Raji (cell line): ENCODE measurements around the gene RXRA.

ENCODE experiments used
- POLR2A ChIP-seq: IDR thresholded peaks from 2 replicates; pipeline ENCODE4 v1.6.1; 2011; ENCODE audit warnings: low read depth, low read length, control low read depth; ENCODE audit not compliant: insufficient read depth

Gene RXRA

DNA sequence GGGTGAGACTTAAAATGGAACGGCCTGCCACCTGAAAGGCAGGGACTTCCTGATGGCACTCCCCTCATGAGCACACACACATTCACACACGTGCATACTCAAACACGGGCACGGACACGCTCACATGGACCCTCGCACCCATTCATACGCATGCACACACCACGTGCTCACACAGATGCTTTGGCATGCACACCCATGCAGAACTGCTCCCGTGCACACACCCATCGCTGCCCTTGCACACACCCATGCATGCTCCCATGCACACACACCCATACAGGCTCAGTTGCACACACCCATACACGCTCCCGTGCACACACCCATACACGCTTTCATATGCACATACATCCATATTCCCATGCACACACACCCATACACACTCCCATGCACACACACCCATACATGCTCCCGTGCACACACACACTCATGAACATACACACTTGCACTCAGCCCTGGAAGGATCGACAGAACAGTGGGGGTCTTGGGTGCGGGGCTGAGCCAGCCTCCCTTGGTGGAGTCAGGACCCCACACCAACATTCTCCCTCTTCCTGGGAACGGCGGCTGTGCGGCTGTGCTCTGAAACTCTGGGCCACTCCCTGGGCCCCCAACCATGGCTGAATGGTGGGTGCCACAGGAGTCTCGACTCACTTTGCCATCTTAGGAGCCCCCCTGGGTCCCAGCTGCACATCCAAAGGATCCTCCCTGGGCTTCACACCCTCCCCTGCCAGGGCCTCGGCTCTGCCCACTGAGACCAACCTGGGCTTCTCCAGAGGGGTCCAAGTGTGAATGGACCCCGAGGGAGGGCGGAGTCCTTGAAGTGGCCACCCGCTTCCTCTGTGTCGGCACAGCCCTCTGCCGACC is 115.2 kb downstream of the RXRA start:
- no peak for TF ChIP-seq POLR2A

DNA sequence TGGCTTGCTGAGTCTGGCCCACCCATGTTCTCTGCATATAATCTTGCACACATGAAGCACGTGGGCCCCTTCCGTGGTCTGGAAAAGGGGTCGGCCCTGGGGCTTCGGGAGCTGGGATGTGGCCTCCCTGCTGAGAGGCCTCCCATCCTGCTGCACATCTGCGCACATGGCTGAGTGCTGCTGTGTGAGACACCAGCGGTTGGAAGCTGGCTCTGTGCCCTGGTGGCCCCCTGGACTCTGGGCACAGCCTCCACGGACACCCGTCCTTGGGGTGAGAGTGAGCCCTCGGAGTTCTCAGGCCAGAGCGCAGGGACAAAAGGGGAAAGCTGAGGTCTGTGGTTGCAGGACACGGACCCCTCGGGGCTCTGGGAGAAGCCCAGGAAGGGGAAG is 115.8 kb downstream of the RXRA start:
- TF ChIP-seq POLR2A = no peak

DNA sequence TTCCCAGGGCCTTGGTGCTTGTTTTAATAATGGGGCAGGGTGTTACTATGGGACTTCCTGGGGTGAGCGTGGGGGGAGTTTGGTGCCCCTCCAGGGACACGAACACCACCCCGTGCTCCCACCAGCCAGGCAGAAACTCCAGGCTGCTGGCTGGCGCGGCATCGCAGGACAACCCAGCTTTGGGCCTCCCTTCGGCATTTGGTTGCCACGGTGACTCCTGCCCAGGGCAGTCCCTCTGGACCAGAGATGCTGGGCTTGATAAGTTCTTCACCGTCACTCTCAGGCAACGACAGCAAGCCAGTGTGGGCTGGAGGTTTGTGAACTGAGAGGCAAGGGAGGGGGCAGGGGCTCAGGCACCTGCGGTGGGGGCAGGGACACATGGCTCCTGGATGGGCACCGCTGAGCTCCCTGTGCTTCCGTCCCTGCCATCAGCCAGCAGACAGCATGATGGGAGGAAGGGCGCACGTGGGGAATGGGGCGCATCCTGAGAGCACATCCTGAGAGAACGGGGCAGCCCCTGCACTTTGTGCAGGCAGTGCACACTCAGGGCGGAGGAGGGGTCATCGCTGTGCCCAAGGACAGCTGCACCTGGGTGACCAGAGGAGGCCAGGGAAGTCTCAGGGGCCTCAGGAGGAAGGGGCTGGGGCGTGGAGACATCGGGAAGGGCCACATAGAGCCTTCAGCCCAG is 116.4 kb downstream of the RXRA start:
- no peak for TF ChIP-seq POLR2A

DNA sequence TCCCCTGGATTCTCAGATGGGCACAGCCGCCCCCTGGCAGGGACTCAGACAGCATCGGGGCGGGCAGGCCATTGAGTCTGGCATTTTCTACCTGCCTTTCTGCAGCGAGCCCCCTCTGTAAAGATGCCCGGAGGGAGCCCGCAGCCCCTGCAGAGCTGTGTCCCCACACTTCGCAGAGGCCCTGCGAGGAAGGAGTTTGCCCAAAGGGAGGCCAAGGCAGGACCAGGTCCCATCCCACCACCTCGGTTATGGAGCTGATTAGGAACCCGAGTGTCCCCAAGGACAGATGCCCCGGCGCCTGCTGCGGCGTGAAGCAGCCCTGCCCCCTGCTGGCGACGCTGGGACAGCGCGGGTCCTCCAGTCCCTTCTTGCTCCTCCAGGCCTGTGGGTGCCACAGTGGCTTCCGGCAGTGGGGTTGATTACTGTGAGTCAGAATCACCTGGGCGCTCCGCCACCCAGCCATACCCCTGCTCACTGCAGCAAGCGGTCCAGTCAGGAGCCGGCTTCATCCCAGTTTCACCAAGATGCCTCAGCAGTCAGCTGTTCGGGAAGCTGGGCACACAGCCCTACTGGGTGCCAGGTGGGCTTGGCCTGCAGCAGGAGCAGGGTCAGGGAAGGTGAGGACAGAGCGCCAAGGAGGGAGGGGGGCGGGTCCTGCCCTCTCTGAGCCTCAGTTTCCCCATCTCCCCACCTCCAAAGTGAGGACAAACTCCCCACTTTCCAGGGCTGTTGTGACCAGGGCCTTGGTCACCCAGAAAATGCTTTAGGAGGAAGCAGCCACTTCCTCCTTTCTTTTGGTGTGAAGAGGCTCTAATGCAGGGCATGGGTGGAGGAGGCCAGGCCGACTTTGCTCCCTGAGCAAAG is 117.2 kb downstream of the RXRA start:
- no peak for TF ChIP-seq POLR2A

DNA sequence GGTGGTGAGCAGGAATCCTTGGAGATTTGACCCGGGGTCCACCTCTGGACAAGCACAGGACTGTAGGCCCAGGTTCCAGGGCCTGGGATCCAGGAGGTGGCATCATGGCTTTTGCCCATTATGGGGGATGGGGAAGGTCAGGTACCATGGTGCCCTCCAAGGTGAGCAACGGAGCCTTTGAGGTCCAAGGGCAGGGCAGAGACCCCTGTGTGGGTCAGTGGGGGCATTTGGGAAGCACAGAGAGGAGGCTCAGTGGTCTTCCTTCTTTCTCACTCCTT is 117.7 kb downstream of the RXRA start:
- no peak for TF ChIP-seq POLR2A

DNA sequence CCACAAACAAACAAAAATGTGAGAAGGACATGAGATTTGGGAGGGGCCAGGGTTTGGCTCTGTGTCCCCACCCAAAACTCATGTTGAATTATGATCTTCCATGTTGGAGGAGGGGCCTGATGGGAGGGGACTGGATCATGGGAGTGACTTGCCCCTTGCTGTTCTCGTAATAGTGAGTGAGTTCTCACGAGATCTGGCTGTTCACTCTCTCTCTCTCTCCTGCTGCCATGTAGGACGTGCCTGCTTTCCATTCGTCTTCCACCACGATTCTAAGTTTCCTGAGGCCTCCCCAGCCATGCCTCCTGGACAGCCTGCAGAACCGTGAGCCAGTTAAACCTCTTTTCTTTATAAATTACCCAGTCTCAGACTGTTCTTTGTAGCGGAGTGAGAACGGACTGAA is 118.7 kb downstream of the RXRA start:
- no peak for TF ChIP-seq POLR2A

DNA sequence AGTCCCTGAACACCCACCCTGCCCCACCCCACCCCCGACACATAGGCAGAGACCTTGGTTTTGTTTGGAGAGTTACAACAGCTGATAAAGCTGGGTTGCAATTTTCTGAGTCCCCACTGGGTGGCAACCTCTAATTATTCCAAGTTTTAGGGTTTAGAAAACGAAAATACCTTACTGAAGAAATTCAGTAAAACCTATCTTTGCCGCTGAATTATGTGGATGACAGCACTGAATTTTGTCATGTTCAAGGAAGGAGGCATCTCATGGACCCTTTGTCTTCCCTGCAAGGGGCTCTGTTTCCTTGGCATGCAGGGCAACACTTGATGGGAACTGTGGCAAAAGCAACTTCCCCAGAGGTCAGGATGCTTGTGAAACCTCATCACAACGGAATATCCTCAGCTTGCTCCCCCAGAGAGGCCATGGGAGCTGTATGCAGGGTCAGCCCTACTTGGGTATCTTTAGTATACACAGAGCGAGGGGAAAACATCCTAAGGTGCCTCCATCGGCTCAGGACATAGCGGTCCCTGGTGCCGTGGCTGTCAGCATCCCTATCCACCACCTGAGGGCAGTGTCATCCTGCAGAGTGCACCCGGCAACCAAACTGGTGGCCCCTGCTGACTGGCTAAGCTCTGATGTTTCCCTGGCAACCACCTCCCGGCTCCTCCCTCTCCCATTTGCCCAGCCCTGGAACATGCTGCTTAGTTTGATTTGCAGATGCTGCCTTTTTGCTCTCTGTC is 123.1 kb downstream of the RXRA start:
- TF ChIP-seq POLR2A = no peak

DNA sequence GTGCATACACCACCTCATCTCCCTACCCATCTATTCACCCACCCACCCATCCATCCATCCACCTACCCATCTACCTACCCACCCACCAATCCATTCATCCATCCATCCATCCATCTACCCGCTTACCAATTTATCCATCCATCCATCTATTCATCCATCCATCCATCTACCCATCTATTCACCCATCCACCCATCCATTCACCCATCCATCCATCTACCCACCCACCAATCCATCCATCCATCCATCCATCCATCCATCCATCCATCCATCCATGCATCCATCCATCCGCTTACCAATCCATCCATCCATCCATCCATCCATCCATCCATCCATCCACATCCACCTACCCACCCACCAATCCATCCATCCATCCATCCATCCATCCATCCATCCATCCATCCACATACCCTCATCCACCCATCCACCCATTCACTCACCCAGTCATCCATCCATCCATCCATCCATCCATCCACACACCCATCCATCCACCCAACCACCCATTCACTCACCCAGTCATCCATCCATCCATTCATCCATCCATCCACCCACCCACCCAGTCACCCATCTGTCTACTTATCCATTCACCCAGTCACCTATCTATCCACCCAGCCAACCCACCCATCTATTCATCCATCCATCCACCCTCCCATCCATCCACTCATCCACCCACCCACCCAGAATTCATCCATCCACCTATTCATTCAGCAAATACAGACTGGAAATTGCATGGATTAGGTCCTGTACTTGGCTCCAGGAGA is 125.6 kb downstream of the RXRA start:
- no peak for TF ChIP-seq POLR2A

DNA sequence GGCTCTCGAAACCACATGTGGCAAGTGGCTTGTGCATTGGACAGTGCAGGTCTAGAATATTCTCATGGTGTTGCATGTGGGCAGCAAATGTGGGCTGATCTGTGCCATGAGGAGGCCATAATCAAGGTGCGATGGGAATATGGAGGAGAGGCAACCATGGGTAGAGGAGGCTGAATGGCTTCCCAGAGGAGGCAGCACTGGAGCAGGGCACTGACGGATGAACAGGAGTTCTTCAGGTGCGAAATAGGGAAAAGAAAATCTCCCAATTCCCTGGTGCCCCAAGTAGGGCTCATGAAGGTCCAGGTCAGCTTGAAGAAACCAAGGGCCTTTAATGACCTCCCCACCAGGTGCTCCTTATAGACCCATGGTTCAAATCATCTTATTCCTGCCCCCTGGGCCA is 126.5 kb downstream of the RXRA start:
- TF ChIP-seq POLR2A = no peak

DNA sequence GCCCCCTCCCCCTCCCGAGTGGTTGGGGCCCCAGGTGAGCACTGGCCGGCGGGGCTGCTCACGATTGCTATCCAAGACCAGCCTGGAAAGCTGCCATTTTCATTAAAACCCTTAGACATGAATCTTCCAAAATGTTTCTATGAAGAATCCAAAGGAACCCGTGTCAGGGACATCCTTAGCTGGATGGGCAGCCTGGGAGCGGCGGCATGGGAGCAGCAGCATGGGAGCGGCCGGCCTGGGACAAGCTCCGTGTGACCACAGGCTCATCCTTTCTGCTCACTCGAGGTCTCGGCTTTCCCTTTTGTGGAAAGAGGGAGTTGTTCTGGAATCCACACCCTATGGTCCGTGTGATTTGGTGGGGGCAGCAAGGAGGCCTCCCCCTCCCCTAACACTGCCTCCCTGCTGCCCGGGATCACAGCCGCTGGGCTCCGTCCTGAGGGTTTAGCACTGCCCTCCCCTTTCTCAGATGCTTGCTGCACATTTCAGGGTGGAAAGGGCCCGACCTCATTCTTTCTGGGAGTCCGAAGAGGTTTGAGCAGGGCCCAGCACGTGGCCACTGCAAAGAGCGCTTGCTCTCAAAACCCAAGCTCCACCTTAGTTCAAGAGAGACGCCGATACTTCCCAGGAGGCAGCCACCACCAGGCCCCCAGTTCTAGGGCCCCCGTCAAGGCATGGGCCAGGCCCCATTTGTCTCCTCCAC is 127.7 kb downstream of the RXRA start:
- no peak for TF ChIP-seq POLR2A

DNA sequence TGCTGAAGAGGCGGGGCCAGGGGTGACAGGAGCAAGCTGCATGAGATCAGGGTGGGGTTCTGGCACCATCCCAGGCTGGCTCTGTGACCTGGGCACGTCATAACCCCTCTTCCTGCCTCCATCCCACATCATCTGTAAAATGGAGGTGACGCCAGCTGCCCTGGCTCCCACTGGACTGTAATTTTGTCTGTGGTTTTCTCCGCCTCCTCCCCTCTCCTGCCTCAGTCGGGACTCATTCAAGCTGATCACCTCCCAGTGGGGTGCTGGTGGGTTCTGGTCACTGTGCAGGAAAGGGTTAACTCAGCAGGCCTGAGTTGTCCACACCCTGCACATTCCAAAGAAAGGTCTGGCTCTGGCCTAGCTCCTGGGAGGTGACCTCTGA is 128.2 kb downstream of the RXRA start:
- TF ChIP-seq POLR2A = no peak

DNA sequence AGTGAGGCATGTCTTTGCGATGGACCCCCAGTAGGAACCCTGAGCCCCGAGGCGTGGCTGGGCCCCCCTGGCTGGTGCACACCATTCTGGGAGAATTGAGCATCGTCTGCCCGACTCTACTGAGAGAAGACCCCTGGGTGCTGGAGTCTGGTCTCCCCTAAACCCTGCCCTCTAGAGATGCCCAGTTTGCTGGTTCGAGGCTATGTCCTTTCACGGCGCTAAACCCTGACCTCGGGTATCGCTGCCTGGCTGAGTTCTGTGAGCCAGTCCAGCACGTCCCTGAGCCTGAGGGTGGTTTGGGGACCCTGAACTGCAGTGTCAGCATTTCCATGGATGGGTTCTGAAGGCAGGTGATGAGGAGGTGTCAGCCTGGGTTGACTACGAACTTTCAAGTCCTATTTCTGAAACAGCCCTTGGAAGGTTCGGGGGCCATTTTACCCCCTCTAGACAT is 128.8 kb downstream of the RXRA start:
- TF ChIP-seq POLR2A = no peak

DNA sequence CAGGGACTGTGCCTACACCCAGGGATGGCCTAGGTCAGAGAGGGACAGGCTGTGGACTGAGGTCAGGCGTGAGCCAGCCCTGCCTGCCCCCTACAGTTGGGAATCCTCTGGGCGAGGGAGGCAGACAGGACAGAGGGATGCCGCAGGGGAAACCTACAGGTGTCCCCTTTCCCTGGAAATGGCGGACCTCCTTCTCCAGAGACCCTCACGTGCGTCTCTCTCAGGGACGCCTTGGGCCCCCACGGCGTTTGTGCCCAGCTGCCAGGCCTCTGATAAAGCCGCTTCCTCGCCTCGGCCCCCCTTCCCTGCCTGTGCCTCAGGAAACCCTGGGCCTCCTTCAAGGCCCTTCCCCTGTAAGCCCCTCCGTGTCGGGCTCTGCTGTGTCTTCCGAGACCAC is 129.3 kb downstream of the RXRA start:
- TF ChIP-seq POLR2A = no peak
